ENCODE measurements around the gene FEZF1. TPM values are rescaled to one million over a fixed set of nuclear protein-coding genes. Genes with fewer than 3 reads are reported as not detected.

Gene FEZF1
- total RNA-seq (2022; extraction: Qiagen RNA extraction; ENCODE audit: low read depth): not detected in 5 replicates

DNA sequence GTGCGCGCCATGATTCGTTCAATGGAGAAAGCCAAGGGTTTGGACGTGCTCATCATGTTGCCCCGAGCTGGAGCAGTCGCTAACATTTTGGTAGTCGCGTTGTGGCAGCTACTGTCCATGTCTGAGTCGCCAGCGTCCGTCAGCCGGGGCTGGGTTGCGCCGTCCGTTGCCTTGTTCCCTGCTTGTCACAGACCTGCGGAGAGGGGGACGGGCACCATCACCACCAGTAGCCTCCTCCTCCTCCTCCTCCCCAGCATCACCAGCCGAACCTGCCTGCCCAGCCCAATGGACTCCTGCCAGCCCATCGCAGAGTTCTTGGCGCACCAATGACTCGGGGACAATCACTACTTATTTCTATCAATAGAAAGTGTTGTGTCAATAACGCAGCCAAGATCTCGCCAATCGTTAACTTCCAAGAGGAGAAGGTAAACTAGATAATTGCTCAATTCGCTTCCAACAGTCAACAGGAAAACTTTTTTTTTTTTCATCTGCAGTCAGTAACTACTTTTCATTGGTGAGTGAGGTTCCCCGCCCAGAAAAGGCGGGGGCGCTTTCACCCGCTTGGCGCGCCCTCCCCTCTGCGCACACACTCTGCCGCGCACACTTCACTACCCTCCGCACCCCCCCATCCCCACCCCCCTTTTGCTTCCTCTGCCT lies at the start of gene FEZF1:
TSS of gene FEZF1 (minus strand) at position 432 of the 657 bp plus-strand sequence. CDS start at position 119, 313 bp downstream.

Other genes with a start within 250 kb of the FEZF1 start
- 0.09 to 0.20 TPM (median 0.17 TPM) in 3 of 5 replicates, not detected in the others for gene AASS, start 160.5 kb downstream of the FEZF1 start, total RNA-seq (2022; extraction: Qiagen RNA extraction; ENCODE audit: low read depth)

All from A549 treated with GW870086 at 1 μM for 4 hours (cell line).